Stimulated activated CD8-positive, alpha-beta memory T cell treated with anti-CD3 and anti-CD28 coated beads, Interleukin-15, amount 100 ng/mL, for 48 hours (primary cell): ENCODE results near the gene PPFIA4.

Experiments
- DNase-seq, 2 donors: peaks; one replicate each; pipeline ENCODE4 v3.0.0-alpha.2; 2020; ENCODE audit warnings: low read depth in 2 of 2

Gene PPFIA4

GRCh38 chr1:203126866-203127665, 100.8 kb downstream of the PPFIA4 start:
- no peak for DNase-seq

- DNase-seq = no peak
Observed at GRCh38 chr1:203127666-203128430, 101.6 kb downstream of the PPFIA4 start, which contains the start of gene ADORA1. TSS of gene ADORA1 (plus strand) at chr1:203127726. CDS start at chr1:203128842, 1,116 bp downstream.

- DNase-seq = no peak
Observed at GRCh38 chr1:203128431-203128715, 102.1 kb downstream of the PPFIA4 start.
